Right lobe of liver (tissue), 6 donors: ENCODE measurements around the gene DYNAP. TPM values are rescaled to one million over a fixed set of nuclear protein-coding genes. Genes with fewer than 3 reads are reported as not detected.

Source experiments
- ATAC-seq, 4 donors: fragments of 200-7000 bp; cut with Tn5 transposase; one replicate each; pipeline ENCODE4 v1.9.1; 2020; ENCODE audit warnings: mild to moderate bottlenecking in 4 of 4, moderate library complexity in 4 of 4
- DNase-seq, 3 donors: peaks; one replicate each; pipeline ENCODE4 v3.0.0-alpha.2; 2020
- H3K27ac ChIP-seq, 3 donors: fragments of 200-600 bp; one replicate each; pipeline ENCODE4 v1.8.0; 2022
- H3K27me3 ChIP-seq, 2 donors: fragments of 200-600 bp; one replicate each; pipeline ENCODE4 v1.8.0; 2022
- H3K36me3 ChIP-seq, 4 donors: fragments of 200-600 bp; sonication (generic) in 1 of 4; one replicate each; pipeline versions ENCODE4 v1.5.1 to v1.8.0; 2017 to 2022; ENCODE audit warnings: control low read depth in 1 of 4
- H3K4me1 ChIP-seq, 4 donors: fragments of 200-600 bp; sonication (generic) in 1 of 4; one replicate each; pipeline versions ENCODE4 v1.5.1 to v1.8.0; 2017 to 2022; ENCODE audit warnings: control low read depth in 1 of 4
- H3K4me3 ChIP-seq, 3 donors: fragments of 200-600 bp; one replicate each; pipeline ENCODE4 v1.8.0; 2022
- H3K9me3 ChIP-seq, 4 donors: fragments of 200-600 bp; sonication (generic) in 1 of 4; one replicate each; pipeline versions ENCODE4 v1.5.1 to v1.8.0; 2017 to 2022; ENCODE audit warnings: control low read depth in 1 of 4
- POLR2A ChIP-seq: fragments of 450-650 bp; IDR thresholded peaks from one replicate; pipeline ENCODE4 v1.6.1; 2017; ENCODE audit warnings: antibody characterized with exemption, mild to moderate bottlenecking
- WGBS: methylation state at CpG from one replicate; pipeline ENCODE4 v1.1.6; 2018; ENCODE audit warnings: low coverage, low lambda C conversion rate; ENCODE audit not compliant: insufficient coverage; ENCODE audit errors: missing lambda C conversion rate; 5-methylcytosine and 5-hydroxymethylcytosine counted together
- intact Hi-C, 2 donors: fragments of 100-400 bp; cut with DNase I; formaldehyde crosslinking; loops; one replicate each; pipeline versions ENCODE4 v1.11.2 to v1.14.1; 2022
- total RNA-seq, 6 experiments: library from RNA; depleted of rRNA in 2 of 6; stranded (reverse); fragments of >200 nt in 2 of 6; fragmentation: NEBNext Ultra II Directional in 3 of 6; extraction: Animal tissue kit (Norgen Biotek cat#: 25700) in 3 of 6; gene quantifications; one replicate each; pipeline versions ENCODE4 v1.1.0 to v1.2.4, GENCODE V29; 2016 to 2023
- TF ChIP-seq, protein P1 (sequence below), 4 donors: fragments of 200-600 bp in 3 of 4; fragments of 450-650 bp in 1 of 4; IDR thresholded peaks; one replicate each; pipeline versions ENCODE4 v1.5.1 to v1.8.0; 2016 to 2022; ENCODE audit warnings: antibody characterized with exemption in 4 of 4, mild to moderate bottlenecking in 2 of 4
- donor health status: DM: no; HTN: yes; CAD: no.
- donor health status: DM: no; HTN: no; CAD: no.
- donor health status: DM: no; HTN: no; CAD: no.
- donor health status: DM: no; HTN: yes; CAD: no.
- donor health status: DM: no; HTN: yes; CAD: no.

Gene DYNAP
- total RNA-seq, 6 experiments from 2014 or later: not detected

DNA sequence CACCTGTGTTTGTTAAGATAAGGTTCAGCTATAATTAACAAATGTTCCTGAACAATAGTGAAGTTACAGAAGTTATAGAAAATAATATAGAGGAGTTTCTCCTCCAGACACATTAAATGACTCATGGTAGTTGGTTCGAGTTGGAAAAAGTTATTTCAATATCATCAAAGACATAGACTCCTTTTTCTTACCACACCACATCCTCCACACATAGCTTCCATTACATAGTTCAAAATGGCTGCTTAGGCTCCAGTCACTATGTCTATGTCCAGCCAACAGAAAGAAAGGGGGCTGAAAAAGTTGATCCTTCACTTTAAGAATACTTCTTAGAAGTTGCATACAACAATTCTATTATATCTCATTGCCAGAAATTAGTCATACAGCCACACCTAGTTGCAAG, 50.7 kb downstream of the DYNAP start:
- Histone ChIP-seq H3K27me3 (no peaks in the 10 kb centered on the region), H3K9me3 (no peaks in the 10 kb centered on the region), H3K36me3 (no peaks in the 10 kb centered on the region), H3K4me1 (no peaks in the 10 kb centered on the region), H3K4me3 (no peak overlapping the region), H3K27ac (no peak overlapping the region)
- intact Hi-C loops: no loop called here
- DNase-seq (no peak), ATAC-seq (no peak)
- TF ChIP-seq, protein P1, sequence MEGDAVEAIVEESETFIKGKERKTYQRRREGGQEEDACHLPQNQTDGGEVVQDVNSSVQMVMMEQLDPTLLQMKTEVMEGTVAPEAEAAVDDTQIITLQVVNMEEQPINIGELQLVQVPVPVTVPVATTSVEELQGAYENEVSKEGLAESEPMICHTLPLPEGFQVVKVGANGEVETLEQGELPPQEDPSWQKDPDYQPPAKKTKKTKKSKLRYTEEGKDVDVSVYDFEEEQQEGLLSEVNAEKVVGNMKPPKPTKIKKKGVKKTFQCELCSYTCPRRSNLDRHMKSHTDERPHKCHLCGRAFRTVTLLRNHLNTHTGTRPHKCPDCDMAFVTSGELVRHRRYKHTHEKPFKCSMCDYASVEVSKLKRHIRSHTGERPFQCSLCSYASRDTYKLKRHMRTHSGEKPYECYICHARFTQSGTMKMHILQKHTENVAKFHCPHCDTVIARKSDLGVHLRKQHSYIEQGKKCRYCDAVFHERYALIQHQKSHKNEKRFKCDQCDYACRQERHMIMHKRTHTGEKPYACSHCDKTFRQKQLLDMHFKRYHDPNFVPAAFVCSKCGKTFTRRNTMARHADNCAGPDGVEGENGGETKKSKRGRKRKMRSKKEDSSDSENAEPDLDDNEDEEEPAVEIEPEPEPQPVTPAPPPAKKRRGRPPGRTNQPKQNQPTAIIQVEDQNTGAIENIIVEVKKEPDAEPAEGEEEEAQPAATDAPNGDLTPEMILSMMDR (IDR thresholded peaks at IDR 0.05): no peak
- no peak for TF ChIP-seq POLR2A
- WGBS: 21% methylated on average over 1 of the region's 1 CpG

DNA sequence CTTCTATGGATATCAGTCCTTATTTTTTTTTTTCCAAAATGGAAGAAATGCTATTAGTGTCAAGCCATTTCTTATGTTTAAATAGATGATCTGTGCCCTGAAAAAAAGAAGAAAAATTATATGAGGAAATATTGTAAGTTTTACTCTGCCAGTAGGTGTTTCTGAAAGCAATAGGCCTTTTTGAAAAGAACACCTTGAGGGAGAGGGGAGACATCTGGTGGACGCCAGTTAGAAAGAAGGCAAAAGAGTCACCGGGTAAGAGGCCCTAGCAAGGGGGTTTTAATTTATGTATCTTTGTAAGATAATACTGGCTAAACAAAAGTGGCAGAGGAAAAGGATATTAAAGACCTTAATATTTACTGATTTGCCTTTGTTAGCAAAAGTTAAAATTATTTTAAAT, 56.1 kb downstream of the DYNAP start:
- Histone ChIP-seq H3K9me3 (no peaks in the 10 kb centered on the region), H3K4me1 (no peaks in the 10 kb centered on the region), H3K27me3 (no peaks in the 10 kb centered on the region), H3K36me3 (no peaks in the 10 kb centered on the region), H3K4me3 (no peak overlapping the region), H3K27ac (no peak overlapping the region)
- intact Hi-C loops: no loop called here
- ATAC-seq (peak; percentile 67 to 83 (median 72)), DNase-seq (no peak)
- 8% methylated on average over 2 of the region's 2 CpGs for WGBS
- no peak for TF ChIP-seq POLR2A
- TF ChIP-seq, protein P1 (IDR thresholded peaks at IDR 0.05): peak; percentile 52 to 66 (median 60)

Other genes starting within 250 kb of the DYNAP start
- gene STARD6, start 233.4 kb upstream of the DYNAP start, total RNA-seq: not detected
- gene C18orf54, start 233.3 kb upstream of the DYNAP start, total RNA-seq: under 1 TPM; 0.12 to 0.55 (median 0.33) TPM
- 1 to 10 TPM in 1 of 6 experiments, under 1 TPM in 5; 0.53 to 1.0 (median 0.85) TPM for gene RAB27B, start 237.2 kb downstream of the DYNAP start, total RNA-seq